Right lobe of liver (tissue), 6 donors: ENCODE results near the gene PELO. TPM values are rescaled to one million over a fixed set of nuclear protein-coding genes. Genes with fewer than 3 reads are reported as not detected.

Source experiments
- ATAC-seq, 4 donors: fragments of 200-7000 bp; cut with Tn5 transposase; one replicate each; pipeline ENCODE4 v1.9.1; 2020; ENCODE audit warnings: mild to moderate bottlenecking in 4 of 4, moderate library complexity in 4 of 4
- DNase-seq, 3 donors: peaks; one replicate each; pipeline ENCODE4 v3.0.0-alpha.2; 2020
- H3K27ac ChIP-seq, 3 donors: fragments of 200-600 bp; one replicate each; pipeline ENCODE4 v1.8.0; 2022
- H3K27me3 ChIP-seq, 2 donors: fragments of 200-600 bp; one replicate each; pipeline ENCODE4 v1.8.0; 2022
- H3K36me3 ChIP-seq, 4 donors: fragments of 200-600 bp; sonication (generic) in 1 of 4; one replicate each; pipeline versions ENCODE4 v1.5.1 to v1.8.0; 2017 to 2022; ENCODE audit warnings: control low read depth in 1 of 4
- H3K4me1 ChIP-seq, 4 donors: fragments of 200-600 bp; sonication (generic) in 1 of 4; one replicate each; pipeline versions ENCODE4 v1.5.1 to v1.8.0; 2017 to 2022; ENCODE audit warnings: control low read depth in 1 of 4
- H3K4me3 ChIP-seq, 3 donors: fragments of 200-600 bp; one replicate each; pipeline ENCODE4 v1.8.0; 2022
- H3K9me3 ChIP-seq, 4 donors: fragments of 200-600 bp; sonication (generic) in 1 of 4; one replicate each; pipeline versions ENCODE4 v1.5.1 to v1.8.0; 2017 to 2022; ENCODE audit warnings: control low read depth in 1 of 4
- CTCF ChIP-seq, 4 donors: fragments of 200-600 bp in 3 of 4; fragments of 450-650 bp in 1 of 4; IDR thresholded peaks; one replicate each; pipeline versions ENCODE4 v1.5.1 to v1.8.0; 2016 to 2022; ENCODE audit warnings: antibody characterized with exemption in 4 of 4, mild to moderate bottlenecking in 2 of 4
- POLR2A ChIP-seq: fragments of 450-650 bp; IDR thresholded peaks from one replicate; pipeline ENCODE4 v1.6.1; 2017; ENCODE audit warnings: antibody characterized with exemption, mild to moderate bottlenecking
- WGBS: methylation state at CpG from one replicate; pipeline ENCODE4 v1.1.6; 2018; ENCODE audit warnings: low coverage, low lambda C conversion rate; ENCODE audit not compliant: insufficient coverage; ENCODE audit errors: missing lambda C conversion rate; 5-methylcytosine and 5-hydroxymethylcytosine counted together
- intact Hi-C, 2 donors: fragments of 100-400 bp; cut with DNase I; formaldehyde crosslinking; loops; one replicate each; pipeline versions ENCODE4 v1.11.2 to v1.14.1; 2022
- total RNA-seq, 6 experiments: library from RNA; depleted of rRNA in 2 of 6; stranded (reverse); fragments of >200 nt in 2 of 6; fragmentation: NEBNext Ultra II Directional in 3 of 6; extraction: Animal tissue kit (Norgen Biotek cat#: 25700) in 3 of 6; gene quantifications; one replicate each; pipeline versions ENCODE4 v1.1.0 to v1.2.4, GENCODE V29; 2016 to 2023
- donor health status: DM: no; HTN: yes; CAD: no.
- donor health status: DM: no; HTN: no; CAD: no.
- donor health status: DM: no; HTN: no; CAD: no.
- donor health status: DM: no; HTN: yes; CAD: no.
- donor health status: DM: no; HTN: yes; CAD: no.

Gene PELO
- total RNA-seq, 6 experiments from 2014 or later = 14.6 to 24.6 (median 17.6) TPM

- DNase-seq (no peak), ATAC-seq (no peak)
- 58% methylated on average over 1 of the region's 1 CpG for WGBS
- Histone ChIP-seq H3K9me3 (no peaks in the 10 kb centered on the region), H3K4me3 (no peak overlapping the region), H3K27ac (peak overlapping the region in 2 of 3 donors; percentile 9 to 12), H3K4me1 (peaks cover 0 to 21% (median 0%) of the 10 kb centered on the region in 4 donors), H3K27me3 (no peaks in the 10 kb centered on the region), H3K36me3 (no peaks in the 10 kb centered on the region)
- intact Hi-C loops = no loop called here
- TF ChIP-seq CTCF (IDR thresholded peaks at IDR 0.05) = no peak
- TF ChIP-seq POLR2A = no peak
Measured at GRCh38 chr5:52809884-52810283, 22.2 kb downstream of the PELO start.

- no peak overlapping the region for H3K4me3 ChIP-seq
- peaks cover 0 to 19% (median 0%) of the 10 kb centered on the region in 4 donors for H3K4me1 ChIP-seq
- H3K36me3 ChIP-seq = no peaks in the 10 kb centered on the region
- WGBS = 64% methylated on average over 1 of the region's 1 CpG
- intact Hi-C loops = no loop called here
- H3K27me3 ChIP-seq = no peaks in the 10 kb centered on the region
- DNase-seq = no peak
- TF ChIP-seq POLR2A (no peak), CTCF (IDR thresholded peaks at IDR 0.05) (no peak)
- no peak for ATAC-seq
- H3K9me3 ChIP-seq = no peaks in the 10 kb centered on the region
- H3K27ac ChIP-seq = peak overlapping the region in 2 of 3 donors; percentile 9 to 12
Measured at GRCh38 chr5:52810426-52810825, 22.7 kb downstream of the PELO start.

GRCh38 chr5:52811067-52811749 lies 23.5 kb downstream of the PELO start:
- Histone ChIP-seq H3K27ac (no peak overlapping the region), H3K27me3 (no peaks in the 10 kb centered on the region), H3K36me3 (no peaks in the 10 kb centered on the region), H3K9me3 (no peaks in the 10 kb centered on the region), H3K4me3 (no peak overlapping the region), H3K4me1 (peaks cover 0 to 19% (median 0%) of the 10 kb centered on the region in 4 donors)
- intact Hi-C loops = no loop called here
- TF ChIP-seq CTCF (IDR thresholded peaks at IDR 0.05) (no peak), POLR2A (no peak)
- DNase-seq (no peak), ATAC-seq (peak in 1 of 4 donors; percentile 56)
- WGBS = 67% methylated on average over 3 of the region's 3 CpGs

GRCh38 chr5:52814352-52815148 lies 26.8 kb downstream of the PELO start:
- DNase-seq = no peak
- H3K4me3 ChIP-seq = no peak overlapping the region
- TF ChIP-seq POLR2A (no peak), CTCF (IDR thresholded peaks at IDR 0.05) (no peak)
- intact Hi-C loops = no loop called here
- no peaks in the 10 kb centered on the region for H3K9me3 ChIP-seq
- peak; percentile 48 to 79 (median 60) for ATAC-seq
- H3K27me3 ChIP-seq = no peaks in the 10 kb centered on the region
- peak overlapping the region in 1 of 3 donors; percentile 20 for H3K27ac ChIP-seq
- H3K4me1 ChIP-seq = peaks cover 0 to 28% (median 3%) of the 10 kb centered on the region in 4 donors
- no peaks in the 10 kb centered on the region for H3K36me3 ChIP-seq
- 58% methylated on average over 4 of the region's 4 CpGs for WGBS
